ENCODE data around the gene RIMKLA. TPM values are rescaled to one million over a fixed set of nuclear protein-coding genes. Genes with fewer than 3 reads are reported as not detected.

The RIMKLA gene
- total and polyA plus RNA-seq, 9 donors = 0.02 to 0.27 (median 0.14) TPM; not detected in 1

DNA sequence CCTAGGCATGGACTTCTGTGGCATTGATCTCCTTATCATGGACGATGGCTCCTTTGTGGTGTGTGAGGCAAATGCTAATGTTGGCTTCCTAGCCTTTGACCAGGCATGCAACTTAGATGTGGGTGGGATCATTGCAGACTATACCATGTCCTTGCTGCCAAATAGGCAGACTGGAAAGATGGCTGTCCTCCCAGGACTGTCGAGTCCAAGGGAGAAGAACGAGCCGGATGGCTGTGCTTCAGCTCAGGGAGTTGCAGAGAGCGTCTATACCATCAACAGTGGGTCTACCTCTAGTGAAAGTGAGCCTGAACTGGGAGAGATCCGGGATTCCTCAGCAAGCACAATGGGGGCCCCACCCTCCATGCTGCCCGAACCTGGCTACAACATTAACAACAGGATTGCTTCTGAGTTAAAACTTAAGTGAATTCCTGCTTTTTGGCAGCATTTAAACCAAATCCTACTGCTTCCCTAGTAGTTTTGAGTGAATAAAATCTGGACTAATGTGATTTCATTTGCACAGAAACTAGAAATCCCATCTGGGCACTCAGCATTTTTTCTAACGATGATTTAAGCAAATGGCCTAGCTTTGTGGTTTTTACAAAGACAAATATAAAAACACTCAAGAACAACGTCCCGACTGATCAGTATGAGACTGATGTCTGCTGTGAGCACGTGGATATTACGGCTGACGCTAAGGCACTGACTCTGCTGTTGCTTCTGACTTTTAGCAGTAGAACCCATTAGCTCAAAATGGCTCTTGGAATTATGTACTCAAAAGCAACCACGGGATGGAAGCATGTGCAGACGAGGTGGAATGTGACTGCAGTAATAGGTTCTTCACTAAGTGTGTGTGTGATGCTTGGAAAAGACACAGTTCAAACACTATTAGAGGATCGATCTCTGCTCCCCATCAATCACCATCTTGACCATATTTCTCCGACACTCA lies 34.2 kb downstream of the RIMKLA start:
- intact Hi-C loops (cut with DNase I) = no loop called here
- DNase-seq = no peak
- no peak overlapping the region for H3K27ac ChIP-seq
- H3K27me3 ChIP-seq = no peaks in the 10 kb centered on the region
- WGBS, 3 donors = 84 to 90% (median 85%) methylated on average over 17 of the region's 17 CpGs
- TF ChIP-seq CTCF (IDR thresholded peaks at IDR 0.05) (no peak), POLR2A (IDR thresholded peaks at IDR 0.05) (no peak), EP300 (IDR thresholded peaks at IDR 0.05) (no peak)
- no peaks in the 10 kb centered on the region for H3K36me3 ChIP-seq
- H3K4me3 ChIP-seq = no peak overlapping the region
- H3K4me1 ChIP-seq (ENCODE audit: insufficient read depth) = no peaks in the 10 kb centered on the region
- no peaks in the 10 kb centered on the region for H3K9me3 ChIP-seq

DNA sequence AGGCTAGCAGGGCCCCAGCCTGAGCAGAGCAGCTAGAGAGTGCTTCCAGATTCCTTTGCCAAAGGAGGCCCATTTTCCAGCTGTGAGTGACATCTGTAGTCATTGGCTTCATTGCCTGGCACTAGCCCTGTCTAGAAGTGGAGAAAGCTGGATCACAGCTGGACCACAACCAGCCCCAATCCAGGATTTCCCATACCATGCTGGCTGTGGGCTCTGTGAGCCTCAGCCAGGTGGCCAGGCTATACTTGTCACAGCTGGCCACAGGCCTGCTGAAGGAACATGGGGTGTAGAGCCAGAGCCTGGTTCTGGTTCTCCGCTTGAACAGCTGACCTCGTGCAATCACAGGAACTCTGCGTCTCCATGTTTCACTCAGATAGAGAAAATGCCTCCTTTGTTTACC lies 36.6 kb downstream of the RIMKLA start:
- no peak for TF ChIP-seq CTCF (IDR thresholded peaks at IDR 0.05)
- no peak for TF ChIP-seq EP300 (IDR thresholded peaks at IDR 0.05)
- no peak for TF ChIP-seq POLR2A (IDR thresholded peaks at IDR 0.05)
- 46 to 85% (median 66%) methylated on average over 3 of the region's 3 CpGs for WGBS, 3 donors

GRCh38 chr1:42418516-42418915 lies 37.9 kb downstream of the RIMKLA start:
- intact Hi-C loops (cut with DNase I) = no loop called here
- TF ChIP-seq CTCF (IDR thresholded peaks at IDR 0.05) (no peak), EP300 (IDR thresholded peaks at IDR 0.05) (no peak), POLR2A (IDR thresholded peaks at IDR 0.05) (no peak)
- Histone ChIP-seq H3K27ac (no peak overlapping the region), H3K36me3 (no peaks in the 10 kb centered on the region), H3K9me3 (no peaks in the 10 kb centered on the region), H3K27me3 (no peaks in the 10 kb centered on the region), H3K4me1 (ENCODE audit: insufficient read depth) (peaks cover 3% of the 10 kb centered on the region), H3K4me3 (no peak overlapping the region)
- 86 to 93% (median 91%) methylated on average over 1 of the region's 1 CpG for WGBS, 3 donors
- DNase-seq = no peak

More for the DNA sequence above, 36.6 kb downstream of the RIMKLA start:
- DNase-seq = no peak
- intact Hi-C loops (cut with DNase I) = no loop called here
- peaks cover 3% of the 10 kb centered on the region for H3K4me1 ChIP-seq (ENCODE audit: insufficient read depth)
- no peak overlapping the region for H3K27ac ChIP-seq
- no peak overlapping the region for H3K4me3 ChIP-seq
- no peaks in the 10 kb centered on the region for H3K36me3 ChIP-seq
- no peaks in the 10 kb centered on the region for H3K9me3 ChIP-seq
- no peaks in the 10 kb centered on the region for H3K27me3 ChIP-seq

- H3K9me3 ChIP-seq = no peaks in the 10 kb centered on the region
- no peaks in the 10 kb centered on the region for H3K27me3 ChIP-seq
- H3K36me3 ChIP-seq = no peaks in the 10 kb centered on the region
- WGBS, 3 donors = 70 to 81% (median 80%) methylated on average over 5 of the region's 5 CpGs
- TF ChIP-seq POLR2A (IDR thresholded peaks at IDR 0.05) (no peak), CTCF (IDR thresholded peaks at IDR 0.05) (no peak), EP300 (IDR thresholded peaks at IDR 0.05) (no peak)
- H3K4me1 ChIP-seq (ENCODE audit: insufficient read depth) = peaks cover 3% of the 10 kb centered on the region
- intact Hi-C loops (cut with DNase I) = no loop called here
- no peak overlapping the region for H3K27ac ChIP-seq
- DNase-seq = peak in 1 of 5 donors; percentile 30
- no peak overlapping the region for H3K4me3 ChIP-seq
Measured at GRCh38 chr1:42419126-42419821, 38.7 kb downstream of the RIMKLA start.
